Urinary bladder (tissue), 4 donors: Measurements from ENCODE around the gene FOXN1. TPM values are rescaled to one million over a fixed set of nuclear protein-coding genes. Genes with fewer than 3 reads are reported as not detected.

Source experiments
- DNase-seq: peaks from one replicate; pipeline ENCODE4 v3.0.0-alpha.2; 2015; ENCODE audit errors: extremely low spot score
- H3K27ac ChIP-seq: one replicate; pipeline ENCODE4 v1.5.1; 2013; ENCODE audit warnings: low read depth, mild to moderate bottlenecking, moderate library complexity
- H3K36me3 ChIP-seq: one replicate; pipeline ENCODE4 v1.6.1; 2013; ENCODE audit warnings: mild to moderate bottlenecking, moderate library complexity; ENCODE audit not compliant: insufficient read depth
- H3K4me1 ChIP-seq: one replicate; pipeline ENCODE4 v1.6.1; 2013; ENCODE audit warnings: mild to moderate bottlenecking, moderate library complexity; ENCODE audit not compliant: insufficient read depth
- H3K4me3 ChIP-seq: one replicate; pipeline ENCODE4 v1.5.1; 2013; ENCODE audit warnings: low read depth, low read length
- WGBS: extraction: QIAGEN DNeasy Blood & Tissue Kit; methylation state at CpG from one replicate; pipeline ENCODE4 v1.1.7; 2013; 5-methylcytosine and 5-hydroxymethylcytosine counted together
- polyA plus RNA-seq: library from polyadenylated mRNA; stranded (reverse); fragments of 200-250 nt; gene quantifications from one replicate; pipeline ENCODE4 v1.2.3, GENCODE V29; 2013
- total RNA-seq: library from RNA; depleted of rRNA; stranded (reverse); fragments of >200 nt; gene quantifications from one replicate; pipeline ENCODE4 v1.2.3, GENCODE V29; 2014
- donor health status: healthy with polysubstance abuse.
- donor health status: healthy.

The FOXN1 gene
- total and polyA plus RNA-seq, 2 donors: 0.11 to 0.13 TPM

DNA sequence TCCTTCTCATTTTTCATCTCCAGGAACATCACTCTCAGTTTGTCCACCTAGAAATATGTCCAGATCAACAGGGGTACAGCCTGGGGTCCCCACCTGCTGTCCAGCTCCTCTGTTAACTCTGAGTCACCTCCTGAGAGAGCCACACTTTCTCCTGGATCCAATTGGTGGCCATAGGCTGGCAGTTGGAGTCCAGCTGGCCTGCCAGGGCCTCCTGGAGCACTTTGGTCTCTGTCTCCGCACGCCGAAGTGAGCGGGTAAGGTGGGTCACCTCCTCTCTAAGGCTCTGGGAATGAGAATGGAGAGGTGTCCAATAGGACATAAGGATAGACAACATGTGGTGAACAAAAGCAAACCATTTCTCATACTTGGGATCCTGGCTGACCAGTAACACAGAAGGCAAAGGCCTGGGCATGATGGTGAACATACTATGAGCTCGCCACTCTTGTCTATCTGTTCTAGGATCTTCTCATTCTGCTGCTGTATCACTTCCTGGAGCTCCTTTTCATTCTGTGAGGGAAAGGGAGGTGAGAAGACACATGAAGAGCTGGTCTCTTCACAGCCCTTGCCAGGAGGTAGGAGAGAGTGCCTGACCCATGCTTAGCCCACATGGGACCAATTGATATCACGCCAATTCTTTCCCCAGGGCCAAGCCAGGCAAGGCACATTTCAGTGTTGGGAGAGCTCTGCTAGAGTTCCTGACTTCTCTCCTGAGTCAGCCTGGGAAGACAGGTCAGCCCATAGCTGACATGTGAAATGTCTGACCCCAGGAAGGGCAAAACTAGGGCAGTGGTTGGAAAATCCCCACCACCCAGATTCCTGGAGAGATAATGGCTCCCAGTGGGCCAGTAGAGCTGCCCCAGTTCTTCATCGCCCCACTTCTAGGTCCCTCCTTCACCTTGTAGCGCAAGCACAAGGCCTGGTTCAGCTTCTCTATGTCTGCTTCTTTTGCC lies 72.4 kb downstream of the FOXN1 start:
- Histone ChIP-seq H3K36me3 (no peaks in the 10 kb centered on the region), H3K27ac (no peak overlapping the region), H3K4me1 (no peaks in the 10 kb centered on the region), H3K4me3 (no peak overlapping the region)
- DNase-seq: no peak
- WGBS: 98% methylated on average over 8 of the region's 8 CpGs

DNA sequence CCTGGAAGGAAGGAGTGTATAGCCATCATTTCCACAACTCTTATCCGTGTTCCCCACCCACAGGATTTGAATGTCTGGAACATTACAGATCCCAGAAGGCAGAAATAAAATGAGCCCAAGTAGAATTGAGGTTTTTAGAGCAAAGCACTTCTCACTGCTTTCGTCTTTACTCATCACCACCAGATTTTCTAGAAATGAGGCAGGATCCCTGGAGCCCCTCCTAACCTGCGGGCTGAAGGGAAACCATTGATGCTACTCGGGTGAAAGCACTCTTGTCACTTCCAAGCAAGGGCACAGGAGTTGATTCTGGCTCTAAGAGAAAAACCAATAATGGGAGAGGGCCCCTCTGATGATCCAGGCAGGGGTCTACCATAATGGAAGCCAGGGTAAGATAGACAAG lies 73.4 kb downstream of the FOXN1 start:
- 96% methylated on average over 4 of the region's 4 CpGs for WGBS
- no peaks in the 10 kb centered on the region for H3K36me3 ChIP-seq
- H3K27ac ChIP-seq: no peak overlapping the region
- H3K4me1 ChIP-seq: no peaks in the 10 kb centered on the region
- no peak overlapping the region for H3K4me3 ChIP-seq
- no peak for DNase-seq

DNA sequence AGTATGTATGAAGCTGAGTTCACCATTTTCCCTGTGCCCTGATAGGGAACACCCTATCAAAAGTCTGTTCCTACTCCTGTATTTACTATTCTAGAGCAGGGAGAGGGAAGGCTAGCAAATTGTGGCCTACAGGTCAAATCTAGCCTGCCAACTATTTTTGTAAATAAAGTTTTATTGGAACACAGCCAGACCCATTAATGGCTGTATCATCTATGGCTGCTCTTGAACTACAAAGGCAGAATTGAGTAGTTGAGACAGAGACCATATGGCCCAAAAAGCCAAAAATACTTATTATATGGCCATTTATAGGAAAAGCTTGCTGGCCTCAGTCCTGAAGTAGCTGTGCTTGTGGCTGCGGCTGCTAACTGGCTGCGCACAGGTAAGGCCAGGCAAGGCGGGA lies 74.8 kb downstream of the FOXN1 start:
- Histone ChIP-seq H3K36me3 (no peaks in the 10 kb centered on the region), H3K4me3 (no peak overlapping the region), H3K27ac (no peak overlapping the region), H3K4me1 (no peaks in the 10 kb centered on the region)
- no peak for DNase-seq
- WGBS: 97% methylated on average over 3 of the region's 3 CpGs

DNA sequence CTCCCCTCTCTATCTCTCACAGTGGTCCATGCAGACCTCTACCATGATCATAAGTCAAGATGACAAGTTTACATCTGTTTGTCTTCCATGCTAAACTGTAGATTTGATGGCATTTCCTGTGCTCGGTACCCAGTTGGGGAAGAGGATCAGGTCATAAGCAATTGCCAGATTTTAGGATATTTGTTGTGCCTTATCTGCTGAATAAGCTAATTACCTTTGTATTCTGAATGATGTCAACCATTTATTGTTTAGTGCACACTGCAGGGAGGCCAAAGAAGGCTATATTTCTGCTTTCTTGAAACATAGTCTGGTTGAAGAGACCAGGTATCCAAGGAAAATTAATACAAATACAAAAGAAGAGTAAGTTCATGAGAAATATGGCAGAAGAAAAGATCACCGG lies 76.4 kb downstream of the FOXN1 start:
- no peak overlapping the region for H3K27ac ChIP-seq
- no peak overlapping the region for H3K4me3 ChIP-seq
- no peaks in the 10 kb centered on the region for H3K4me1 ChIP-seq
- 95% methylated on average over 2 of the region's 2 CpGs for WGBS
- no peak for DNase-seq
- H3K36me3 ChIP-seq: no peaks in the 10 kb centered on the region

DNA sequence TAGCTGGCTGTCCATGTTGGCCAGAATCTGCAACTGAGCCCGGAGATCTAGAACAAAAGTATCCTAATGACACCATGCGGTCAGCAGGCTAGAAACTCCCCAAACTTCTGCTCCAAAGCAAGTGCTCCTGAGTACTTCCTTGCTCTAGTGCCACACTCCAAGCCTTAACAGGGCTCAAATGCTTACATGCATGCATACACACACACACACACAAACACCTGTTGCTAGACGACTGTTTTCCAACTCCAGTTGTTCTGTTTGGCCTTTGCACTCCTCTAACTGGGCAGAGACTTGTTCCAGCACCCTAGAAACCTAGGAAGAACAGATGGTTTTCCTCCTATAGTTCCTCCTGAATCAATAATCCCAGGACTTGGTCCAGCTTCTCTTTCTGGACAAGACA lies 78.3 kb downstream of the FOXN1 start:
- H3K36me3 ChIP-seq: no peaks in the 10 kb centered on the region
- no peak overlapping the region for H3K4me3 ChIP-seq
- WGBS: 97% methylated on average over 3 of the region's 3 CpGs
- no peak overlapping the region for H3K27ac ChIP-seq
- no peaks in the 10 kb centered on the region for H3K4me1 ChIP-seq
- no peak for DNase-seq

DNA sequence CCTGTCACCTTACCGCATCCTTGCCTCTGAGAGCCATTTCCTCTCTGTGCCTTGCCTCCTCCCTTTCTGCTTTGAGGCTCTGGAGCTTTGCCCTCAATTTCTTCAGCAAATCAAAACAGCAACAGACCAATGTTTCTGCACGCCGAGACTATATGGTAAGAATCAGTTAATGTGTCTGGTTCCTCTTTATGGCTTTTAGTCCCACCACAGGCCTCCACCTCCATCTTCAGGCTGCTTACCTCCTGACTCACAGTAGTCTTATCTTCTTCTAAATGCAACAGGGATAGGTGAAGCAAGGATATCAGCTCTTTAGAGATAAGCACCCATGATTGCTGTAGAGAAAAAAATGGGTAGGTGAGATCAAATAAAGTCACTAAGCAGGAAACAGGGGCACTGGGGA lies 79.7 kb downstream of the FOXN1 start:
- 96% methylated on average over 3 of the region's 3 CpGs for WGBS
- DNase-seq: no peak
- Histone ChIP-seq H3K27ac (no peak overlapping the region), H3K4me1 (no peaks in the 10 kb centered on the region), H3K4me3 (no peak overlapping the region), H3K36me3 (no peaks in the 10 kb centered on the region)

Other genes starting within 250 kb of the FOXN1 start
- gene TMEM97, start 187.1 kb upstream of the FOXN1 start, total RNA-seq: 62.7 TPM
- 16.8 TPM for gene TMEM97, start 187.1 kb upstream of the FOXN1 start, polyA plus RNA-seq
- 57.4 TPM for gene IFT20, start 170.9 kb upstream of the FOXN1 start, total RNA-seq
- 45.4 TPM for gene IFT20, start 170.9 kb upstream of the FOXN1 start, polyA plus RNA-seq
- gene TNFAIP1, start 170.6 kb upstream of the FOXN1 start, total RNA-seq: 20.4 TPM
- gene TNFAIP1, start 170.6 kb upstream of the FOXN1 start, polyA plus RNA-seq: 27.2 TPM
- 35.1 TPM for gene POLDIP2, start 148.8 kb upstream of the FOXN1 start, total RNA-seq
- gene POLDIP2, start 148.8 kb upstream of the FOXN1 start, polyA plus RNA-seq: 79.6 TPM
- not detected for gene SEBOX, start 141.1 kb upstream of the FOXN1 start, total RNA-seq
- gene SEBOX, start 141.1 kb upstream of the FOXN1 start, polyA plus RNA-seq: not detected
- 1.1 TPM for gene VTN, start 136.0 kb upstream of the FOXN1 start, total RNA-seq
- 7.4 TPM for gene VTN, start 136.0 kb upstream of the FOXN1 start, polyA plus RNA-seq
- 10.2 TPM for gene SARM1, start 134.7 kb upstream of the FOXN1 start, total RNA-seq
- gene SARM1, start 134.7 kb upstream of the FOXN1 start, polyA plus RNA-seq: 16.6 TPM
- 11.2 TPM for gene SLC46A1, start 100.1 kb upstream of the FOXN1 start, total RNA-seq
- gene SLC46A1, start 100.1 kb upstream of the FOXN1 start, polyA plus RNA-seq: 7.4 TPM
- not detected for gene SLC13A2, start 32.7 kb upstream of the FOXN1 start, total RNA-seq
- 0.03 TPM for gene SLC13A2, start 32.7 kb upstream of the FOXN1 start, polyA plus RNA-seq
- gene UNC119, start 46.3 kb downstream of the FOXN1 start, total RNA-seq: 15.2 TPM
- 24.4 TPM for gene UNC119, start 46.3 kb downstream of the FOXN1 start, polyA plus RNA-seq
- gene PIGS, start 65.2 kb downstream of the FOXN1 start, total RNA-seq: 21.1 TPM
- gene PIGS, start 65.2 kb downstream of the FOXN1 start, polyA plus RNA-seq: 64.4 TPM
- 9.6 TPM for gene ALDOC, start 70.5 kb downstream of the FOXN1 start, total RNA-seq
- gene ALDOC, start 70.5 kb downstream of the FOXN1 start, polyA plus RNA-seq: 34.2 TPM
- 17.9 TPM for gene SPAG5, start 92.7 kb downstream of the FOXN1 start, total RNA-seq
- 2.7 TPM for gene SPAG5, start 92.7 kb downstream of the FOXN1 start, polyA plus RNA-seq
- gene RSKR, start 107.8 kb downstream of the FOXN1 start, total RNA-seq: 13.0 TPM
- gene RSKR, start 107.8 kb downstream of the FOXN1 start, polyA plus RNA-seq: 2.4 TPM
- gene BLTP2, start 138.8 kb downstream of the FOXN1 start, total RNA-seq: 66.6 TPM
- gene BLTP2, start 138.8 kb downstream of the FOXN1 start, polyA plus RNA-seq: 42.1 TPM
- gene SDF2, start 155.6 kb downstream of the FOXN1 start, total RNA-seq: 35.8 TPM
- 73.1 TPM for gene SDF2, start 155.6 kb downstream of the FOXN1 start, polyA plus RNA-seq
- 47.2 TPM for gene SUPT6H, start 155.9 kb downstream of the FOXN1 start, total RNA-seq
- gene SUPT6H, start 155.9 kb downstream of the FOXN1 start, polyA plus RNA-seq: 42.1 TPM
- 1.7 TPM for gene PROCA1, start 205.5 kb downstream of the FOXN1 start, total RNA-seq
- gene PROCA1, start 205.5 kb downstream of the FOXN1 start, polyA plus RNA-seq: 1.8 TPM
- gene RAB34, start 211.5 kb downstream of the FOXN1 start, total RNA-seq: 63.7 TPM
- gene RAB34, start 211.5 kb downstream of the FOXN1 start, polyA plus RNA-seq: 170 TPM
- gene RPL23A, start 213.6 kb downstream of the FOXN1 start, total RNA-seq: 428 TPM
- gene RPL23A, start 213.6 kb downstream of the FOXN1 start, polyA plus RNA-seq: 1,648 TPM
- 1.7 TPM for gene TLCD1, start 219.9 kb downstream of the FOXN1 start, total RNA-seq
- gene TLCD1, start 219.9 kb downstream of the FOXN1 start, polyA plus RNA-seq: 5.1 TPM
- 3.2 TPM for gene NEK8, start 222.4 kb downstream of the FOXN1 start, total RNA-seq
- gene NEK8, start 222.4 kb downstream of the FOXN1 start, polyA plus RNA-seq: 2.1 TPM
- gene TRAF4, start 237.7 kb downstream of the FOXN1 start, total RNA-seq: 14.7 TPM
- 22.8 TPM for gene TRAF4, start 237.7 kb downstream of the FOXN1 start, polyA plus RNA-seq